Tibial nerve (tissue), 4 donors: ENCODE results near the gene PFN1.

Experiments
- EP300 ChIP-seq, 2 donors: sonication (generic); formaldehyde crosslinking; IDR thresholded peaks; one replicate each; pipeline ENCODE4 v1.6.1; 2017; ENCODE audit warnings: antibody characterized with exemption in 2 of 2, mild to moderate bottlenecking in 1 of 2
- TF ChIP-seq, protein P1 (sequence below), 5 experiments: fragments of 200-600 bp in 3 of 5; fragments of 450-650 bp in 2 of 5; sonication (generic) in 3 of 5; IDR thresholded peaks; one replicate each; pipeline ENCODE4 v1.5.1; 2016 to 2019; ENCODE audit warnings: antibody characterized with exemption in 5 of 5, mild to moderate bottlenecking in 3 of 5, moderate library complexity in 2 of 5

- TF ChIP-seq, protein P1, sequence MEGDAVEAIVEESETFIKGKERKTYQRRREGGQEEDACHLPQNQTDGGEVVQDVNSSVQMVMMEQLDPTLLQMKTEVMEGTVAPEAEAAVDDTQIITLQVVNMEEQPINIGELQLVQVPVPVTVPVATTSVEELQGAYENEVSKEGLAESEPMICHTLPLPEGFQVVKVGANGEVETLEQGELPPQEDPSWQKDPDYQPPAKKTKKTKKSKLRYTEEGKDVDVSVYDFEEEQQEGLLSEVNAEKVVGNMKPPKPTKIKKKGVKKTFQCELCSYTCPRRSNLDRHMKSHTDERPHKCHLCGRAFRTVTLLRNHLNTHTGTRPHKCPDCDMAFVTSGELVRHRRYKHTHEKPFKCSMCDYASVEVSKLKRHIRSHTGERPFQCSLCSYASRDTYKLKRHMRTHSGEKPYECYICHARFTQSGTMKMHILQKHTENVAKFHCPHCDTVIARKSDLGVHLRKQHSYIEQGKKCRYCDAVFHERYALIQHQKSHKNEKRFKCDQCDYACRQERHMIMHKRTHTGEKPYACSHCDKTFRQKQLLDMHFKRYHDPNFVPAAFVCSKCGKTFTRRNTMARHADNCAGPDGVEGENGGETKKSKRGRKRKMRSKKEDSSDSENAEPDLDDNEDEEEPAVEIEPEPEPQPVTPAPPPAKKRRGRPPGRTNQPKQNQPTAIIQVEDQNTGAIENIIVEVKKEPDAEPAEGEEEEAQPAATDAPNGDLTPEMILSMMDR (IDR thresholded peaks at IDR 0.05), result no peak
- no peak for TF ChIP-seq EP300 (IDR thresholded peaks at IDR 0.05)
Observed at GRCh38 chr17:4986403-4986802, 38.1 kb upstream of the PFN1 start.
